Lower lobe of right lung (tissue), 2 donors: Measurements from ENCODE around the gene SORCS2. TPM values are rescaled to one million over a fixed set of nuclear protein-coding genes. Genes with fewer than 3 reads are reported as not detected.

Experiments
- ATAC-seq, 2 donors: fragments of 200-7000 bp; cut with Tn5 transposase; one replicate each; pipeline ENCODE4 v1.9.1; 2020 to 2022; ENCODE audit warnings: mild to moderate bottlenecking in 2 of 2, moderate library complexity in 2 of 2
- DNase-seq: peaks from one replicate; pipeline ENCODE4 v3.0.0-alpha.2; 2020
- H3K27ac ChIP-seq: fragments of 200-600 bp; one replicate; pipeline ENCODE4 v1.8.0; 2022
- H3K27me3 ChIP-seq: fragments of 200-600 bp; one replicate; pipeline ENCODE4 v1.8.0; 2022; ENCODE audit warnings: low read depth
- H3K36me3 ChIP-seq: fragments of 200-600 bp; one replicate; pipeline ENCODE4 v1.8.0; 2022; ENCODE audit warnings: mild to moderate bottlenecking
- H3K4me1 ChIP-seq: fragments of 200-600 bp; one replicate; pipeline ENCODE4 v1.8.0; 2022
- H3K4me3 ChIP-seq: fragments of 200-600 bp; one replicate; pipeline ENCODE4 v1.8.0; 2022; ENCODE audit warnings: mild to moderate bottlenecking
- H3K9me3 ChIP-seq: fragments of 200-600 bp; one replicate; pipeline ENCODE4 v1.8.0; 2022
- CTCF ChIP-seq: fragments of 200-600 bp; IDR thresholded peaks from one replicate; pipeline ENCODE4 v1.8.0; 2022; ENCODE audit warnings: antibody characterized with exemption, mild to moderate bottlenecking
- intact Hi-C: fragments of 100-400 bp; cut with DNase I; formaldehyde crosslinking; loops from one replicate; pipeline ENCODE4 v1.11.0; 2022
- total RNA-seq: library from RNA; stranded (reverse); fragmentation: NEBNext Ultra II Directional; extraction: Animal tissue kit (Norgen Biotek cat#: 25700); gene quantifications from one replicate; pipeline ENCODE4 v1.2.1, GENCODE V29; 2021
- donor health status: DM: no; HTN: yes; CAD: no; lungs with severe emphysema.

SORCS2 gene
- total RNA-seq, 1 donor from 2014 or later: 5.8 TPM

DNA sequence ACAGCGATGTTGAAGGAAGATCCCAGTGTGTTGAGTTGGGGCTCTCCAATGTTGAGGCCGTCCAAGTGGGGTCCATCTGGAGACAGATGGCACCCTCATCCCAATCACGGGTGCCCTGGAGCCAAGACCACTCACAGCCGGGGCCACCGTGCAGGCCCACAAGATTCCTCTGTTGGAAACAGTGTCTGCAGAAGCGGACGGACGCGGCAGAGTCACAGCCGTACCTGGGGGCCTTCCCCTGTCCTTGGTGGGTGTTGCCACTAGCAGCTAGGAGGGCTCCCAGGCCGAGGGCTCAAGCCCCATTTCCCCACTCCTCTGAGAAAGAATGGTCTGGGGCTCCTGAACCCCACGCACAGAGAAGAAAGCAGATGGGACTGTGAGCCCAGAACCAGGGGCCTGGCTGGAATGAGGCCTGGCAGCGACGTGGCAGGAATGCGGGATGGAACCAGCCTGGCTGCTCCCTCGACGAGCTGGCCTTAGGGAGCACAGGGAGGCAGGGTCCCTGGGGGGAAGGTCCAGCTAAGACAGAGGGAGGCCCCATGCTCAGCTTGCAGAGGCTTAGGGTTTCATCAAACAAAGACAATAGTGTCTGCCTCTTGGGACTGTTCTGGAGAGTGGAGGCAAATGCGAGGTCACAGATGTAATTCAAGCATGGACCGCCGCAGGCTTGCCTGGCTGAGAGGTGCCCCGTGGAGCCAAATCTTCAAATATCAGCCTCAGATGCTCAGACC is 518.4 kb downstream of the SORCS2 start:
- intact Hi-C loops: no loop called here
- ATAC-seq (no peak), DNase-seq (no peak)
- no peak for TF ChIP-seq CTCF
- Histone ChIP-seq H3K9me3 (no peaks in the 10 kb centered on the region), H3K4me3 (no peak overlapping the region), H3K36me3 (no peaks in the 10 kb centered on the region), H3K27me3 (no peaks in the 10 kb centered on the region), H3K27ac (no peak overlapping the region), H3K4me1 (no peaks in the 10 kb centered on the region)

GRCh38 chr4:7711307-7711963 is 519.1 kb downstream of the SORCS2 start:
- intact Hi-C loops: no loop called here
- H3K27me3 ChIP-seq: no peaks in the 10 kb centered on the region
- no peak for DNase-seq
- no peak for TF ChIP-seq CTCF
- no peaks in the 10 kb centered on the region for H3K36me3 ChIP-seq
- H3K4me1 ChIP-seq: no peaks in the 10 kb centered on the region
- H3K27ac ChIP-seq: no peak overlapping the region
- no peaks in the 10 kb centered on the region for H3K9me3 ChIP-seq
- no peak overlapping the region for H3K4me3 ChIP-seq
- no peak for ATAC-seq

GRCh38 chr4:7712021-7712671 is 519.8 kb downstream of the SORCS2 start:
- no peak for ATAC-seq
- TF ChIP-seq CTCF: no peak
- H3K4me1 ChIP-seq: no peaks in the 10 kb centered on the region
- no peak overlapping the region for H3K27ac ChIP-seq
- no peak for DNase-seq
- no peaks in the 10 kb centered on the region for H3K9me3 ChIP-seq
- H3K36me3 ChIP-seq: no peaks in the 10 kb centered on the region
- intact Hi-C loops: no loop called here
- no peak overlapping the region for H3K4me3 ChIP-seq
- no peaks in the 10 kb centered on the region for H3K27me3 ChIP-seq

DNA sequence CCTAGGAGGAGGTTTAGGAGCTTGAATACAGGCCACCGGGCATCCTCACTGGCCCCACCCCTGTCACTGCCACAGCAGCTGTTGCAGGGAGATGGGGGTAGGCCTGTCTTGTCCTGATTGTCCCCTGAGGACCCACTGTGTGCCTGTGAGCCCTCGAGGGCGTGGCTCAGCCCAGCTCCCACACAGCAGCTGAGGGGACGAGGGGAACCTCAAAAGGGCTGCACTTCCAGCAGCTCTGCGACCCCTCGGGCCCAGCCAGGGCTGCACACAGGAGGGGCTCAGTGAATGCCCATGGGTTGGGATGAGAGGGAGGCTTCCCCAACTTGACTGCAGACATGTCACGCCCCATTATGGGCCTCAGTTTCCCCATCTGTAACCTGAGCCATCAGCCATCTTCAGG is 521.4 kb downstream of the SORCS2 start:
- Histone ChIP-seq H3K27me3 (peaks cover 2% of the 10 kb centered on the region), H3K4me3 (no peak overlapping the region), H3K36me3 (no peaks in the 10 kb centered on the region), H3K4me1 (no peaks in the 10 kb centered on the region), H3K27ac (no peak overlapping the region), H3K9me3 (no peaks in the 10 kb centered on the region)
- TF ChIP-seq CTCF: no peak
- intact Hi-C loops: no loop called here
- no peak for ATAC-seq
- DNase-seq: no peak

- Histone ChIP-seq H3K4me1 (no peaks in the 10 kb centered on the region), H3K27me3 (peaks cover 6% of the 10 kb centered on the region), H3K27ac (no peak overlapping the region), H3K9me3 (no peaks in the 10 kb centered on the region), H3K4me3 (no peak overlapping the region), H3K36me3 (no peaks in the 10 kb centered on the region)
- intact Hi-C loops: no loop called here
- ATAC-seq (no peak), DNase-seq (no peak)
- TF ChIP-seq CTCF: no peak
These were observed 521.8 kb downstream of the SORCS2 start for GRCh38 chr4:7714176-7714575.
